Measurements from ENCODE around the gene AREL1. TPM values are rescaled to one million over a fixed set of nuclear protein-coding genes. Genes with fewer than 3 reads are reported as not detected.
A peak's percentile ranks its signal among the peaks of the same experiment; 100 is the strongest.

Gene AREL1
- total RNA-seq, 1 experiment from 2014 or later, result 45.9 TPM

- Histone ChIP-seq H2AFZ (ENCODE audit: low read depth, low read length, poor library complexity, severe bottlenecking) (no peak within 1 kb of the TSS), H3K4me1 (ENCODE audit: control insufficient read depth in 1 of 2, insufficient read depth in 2 of 2, low read length in 2 of 2) (peaks cover 10 to 40% of the 10 kb centered on the region in 2 experiments), H4K20me1 (ENCODE audit: insufficient read depth) (no peaks in the 10 kb centered on the region), H3K9ac (ENCODE audit: low read length) (no peak within 1 kb of the TSS), H3K79me2 (ENCODE audit: insufficient read depth, low read length) (no peaks in the 10 kb centered on the region), H3K4me3 (replicated peaks in 1 of 2; ENCODE audit: low read depth in 1 of 2, low read length in 2 of 2) (no peak within 1 kb of the TSS), H3K36me3 (ENCODE audit: control insufficient read depth in 1 of 2, insufficient read depth in 2 of 2, low read length in 2 of 2) (no peaks in the 10 kb centered on the region), H3K27ac (ENCODE audit: low read depth, low read length) (no peak within 1 kb of the TSS), H3K9me3 (ENCODE audit: control insufficient read depth in 1 of 2, insufficient read depth in 1 of 2, low read depth in 1 of 2, low read length in 2 of 2) (no peaks in the 10 kb centered on the region), H3K4me2 (ENCODE audit: low read length) (peak within 1 kb of the TSS; percentile 14; the same call in 1 of the 2 replicates), H3K9me2 (ENCODE audit: insufficient read depth) (no peaks in the 10 kb centered on the region), H3K27me3 (ENCODE audit: insufficient read depth, low read length) (no peaks in the 10 kb centered on the region)
- no peak for TF ChIP-seq REST (IDR thresholded peaks at IDR 0.05; ENCODE audit: low read depth)
- TF ChIP-seq ATF3 (IDR thresholded peaks at IDR 0.05), result no peak
- no peak for TF ChIP-seq MAX (IDR thresholded peaks at IDR 0.05)
- TF ChIP-seq FOSL1 (IDR thresholded peaks at IDR 0.05; ENCODE audit: low read depth), result no peak
- TF ChIP-seq EZH2 (IDR thresholded peaks at IDR 0.05), result no peak
- TF ChIP-seq SIN3A (IDR thresholded peaks at IDR 0.05; ENCODE audit: low read depth), result no peak
- TF ChIP-seq EZH2phosphoT487 (IDR thresholded peaks at IDR 0.05; ENCODE audit: borderline replicate concordance), result no peak
- no peak for TF ChIP-seq EGR1 (IDR thresholded peaks at IDR 0.05; ENCODE audit: low read depth)
- TF ChIP-seq ZBTB33 (IDR thresholded peaks at IDR 0.05; ENCODE audit: extremely low read depth, insufficient replicate concordance, low read length), result no peak
- no peak for TF ChIP-seq POLR2AphosphoS5 (IDR thresholded peaks at IDR 0.05; ENCODE audit: low read depth, low read length)
- TF ChIP-seq ELF1 (IDR thresholded peaks at IDR 0.05; ENCODE audit: borderline replicate concordance, low read depth), result no peak
- TF ChIP-seq YY1 (IDR thresholded peaks at IDR 0.05; ENCODE audit: extremely low read depth, insufficient replicate concordance, low read depth, low read length), result no peak
- no TSS peak for BruUV-seq (replicated peaks)
- intact Hi-C loops (cut with micrococcal nuclease), result no loop called here
- CTCF ChIA-PET, result interaction anchor here (1.0 to 1.2 kb wide), 2 partner anchors 9 to 10 kb away, joined by 3 read pairs; no protein-coding TSS in a partner anchor
- DNase-seq (ENCODE audit: low read depth, low spot score), result no peak
- ATAC-seq, result no peak
- POLR2A ChIA-PET, result no interaction called here
- RAD21 ChIA-PET (ENCODE audit: low non-redundant PET in 1 of 2, low total read pairs in 2 of 2, uncharacterized antibody in 2 of 2, unreplicated experiment in 2 of 2), result no interaction called here
Observed at GRCh38 chr14:74611650-74612349, 101.1 kb downstream of the AREL1 start, which contains the start of gene LTBP2. Gene LTBP2, minus strand, starts transcription at chr14:74612237. Its CDS starts 293 bp downstream, at chr14:74611944.
